GM12872 (cell line): ENCODE results near the gene LYZL4.

Source experiments
- CTCF ChIP-seq: IDR thresholded peaks from 3 replicates; pipeline ENCODE4 v1.5.1; 2011; ENCODE audit warnings: low read depth, mild to moderate bottlenecking, low read length, moderate library complexity; ENCODE audit not compliant: insufficient read depth

The LYZL4 gene

GRCh38 chr3:42347928-42348327 lies 62.5 kb downstream of the LYZL4 start:
- TF ChIP-seq CTCF, result no peak
